Activated CD4-positive, alpha-beta T cell treated with anti-CD3 and anti-CD28 coated beads, Interleukin-2, amount 50 U/mL, for 48 hours (primary cell): Measurements from ENCODE around the gene TSEN54.
"Not testable (repeated sequence)": the region's sequence is repeated elsewhere in the genome, so short reads cannot be mapped to it uniquely, and the experiment has no call there.

Source experiments
- DNase-seq, 2 experiments: peaks; one replicate each; pipeline ENCODE4 v3.0.0-alpha.2; 2020

The TSEN54 gene

DNA sequence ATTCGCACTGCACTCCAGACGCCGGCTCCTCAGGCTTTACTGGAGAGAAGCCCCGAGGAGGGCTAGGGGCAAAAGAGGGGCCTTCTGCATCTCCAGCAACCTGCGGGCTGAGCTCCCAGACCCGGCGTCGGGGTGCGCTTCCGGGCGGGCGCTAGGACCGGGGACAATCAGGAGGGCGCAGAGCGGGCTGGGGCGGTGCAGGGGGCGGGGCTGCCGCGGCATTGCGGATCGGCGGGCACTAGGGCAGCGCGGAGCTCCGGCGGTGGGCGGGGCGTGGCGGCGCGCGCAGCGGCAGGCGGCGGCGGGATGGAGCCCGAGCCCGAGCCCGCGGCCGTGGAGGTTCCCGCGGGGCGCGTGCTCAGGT lies at the start of gene TSEN54:
Gene TSEN54 (plus strand): TSS at position 274 of the 364 bp plus-strand sequence. CDS start 33 bp downstream, at position 307.
- DNase-seq = peak; percentile 96 to 97

DNA sequence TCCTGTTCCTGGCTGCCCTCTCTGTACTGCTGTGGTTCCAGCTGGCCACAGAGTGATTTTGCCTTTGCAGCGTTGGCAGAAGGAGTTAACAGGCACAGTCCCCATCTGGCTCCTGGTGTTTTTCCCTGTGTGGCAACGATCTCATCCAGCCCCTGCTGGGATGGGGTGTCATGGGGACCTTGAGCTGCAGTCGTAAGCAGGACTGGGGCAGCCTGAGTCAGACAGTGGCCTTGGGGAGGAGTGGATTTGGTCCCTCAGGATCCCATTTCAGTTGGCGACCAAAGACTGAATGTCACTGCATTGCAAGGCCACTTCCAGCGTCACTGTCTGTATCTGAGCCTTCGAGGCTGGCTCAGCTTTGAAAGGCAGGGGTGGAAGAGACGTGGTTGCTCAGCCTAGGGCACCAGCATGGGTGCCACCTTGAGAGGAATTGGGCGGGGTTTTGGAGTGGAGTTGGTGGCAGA lies 48.0 kb upstream of the TSEN54 start:
- no peak for DNase-seq

DNA sequence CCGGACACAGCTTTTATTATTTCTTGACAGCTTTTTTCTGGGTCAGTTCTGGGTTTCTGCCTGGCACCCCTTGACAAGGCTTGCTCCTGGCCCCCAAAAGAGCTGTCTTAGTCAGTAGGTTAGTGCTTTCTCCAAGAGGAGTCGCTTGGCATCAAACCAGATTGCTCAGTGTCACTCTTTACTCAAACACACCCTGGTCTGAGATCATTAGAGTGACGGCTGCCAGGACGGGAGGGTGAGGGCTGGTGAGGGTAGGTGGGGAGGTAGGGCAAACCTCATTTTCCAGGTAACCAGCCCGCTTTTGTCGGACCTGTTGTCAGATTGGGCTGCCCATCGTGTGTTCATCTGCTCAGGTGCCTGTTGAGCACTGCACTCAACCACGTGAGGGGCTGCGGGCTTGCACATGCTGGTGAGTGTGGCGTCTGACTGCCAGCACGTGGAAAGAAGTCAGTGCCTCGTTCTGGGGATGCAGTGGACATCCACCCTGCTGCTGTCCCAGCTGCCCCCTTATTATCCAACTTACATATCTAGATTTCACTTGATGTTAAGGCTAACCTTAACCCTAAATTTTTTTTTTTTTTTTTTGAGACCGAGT lies 47.5 kb upstream of the TSEN54 start:
- no peak for DNase-seq

DNA sequence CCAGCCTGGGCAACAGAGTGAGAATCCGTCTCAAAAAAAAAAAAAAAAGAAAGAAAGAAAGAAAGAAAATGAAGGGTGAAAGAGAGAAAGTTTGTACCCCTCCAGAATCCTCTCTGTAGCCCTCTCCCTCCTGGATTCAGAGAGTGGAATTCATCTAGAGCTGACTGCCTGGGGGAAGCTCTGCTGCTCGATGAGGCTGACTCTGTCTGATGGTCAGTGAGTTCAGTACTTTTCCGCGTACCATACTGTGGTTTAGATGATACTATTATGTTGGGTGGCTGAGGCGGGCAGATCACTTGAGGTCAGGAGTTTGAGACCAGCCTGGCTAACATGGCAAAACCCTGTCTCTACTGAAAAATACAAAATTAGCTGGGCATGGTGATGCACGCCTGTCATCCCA lies 45.1 kb upstream of the TSEN54 start:
- DNase-seq = no peak

DNA sequence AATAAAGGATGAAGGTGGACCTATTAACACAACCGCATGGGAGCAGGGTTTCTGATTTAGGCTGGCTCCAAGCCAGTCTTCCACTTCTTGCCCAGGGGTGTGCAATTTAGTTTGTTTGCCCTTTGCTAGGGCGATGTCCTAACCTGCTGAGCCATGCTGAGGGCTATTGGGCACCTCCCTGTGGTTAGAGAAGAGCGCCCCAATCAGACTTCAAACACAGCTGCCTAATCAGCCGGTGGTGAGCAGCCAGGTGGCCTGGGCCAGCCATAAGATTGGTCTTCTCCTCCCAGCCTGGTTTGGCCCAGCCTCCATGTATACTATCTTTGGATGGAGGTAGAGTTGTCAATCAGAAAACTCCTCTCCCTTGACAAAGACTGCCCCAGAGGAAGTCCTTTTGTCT lies 44.2 kb upstream of the TSEN54 start:
- no peak for DNase-seq

DNA sequence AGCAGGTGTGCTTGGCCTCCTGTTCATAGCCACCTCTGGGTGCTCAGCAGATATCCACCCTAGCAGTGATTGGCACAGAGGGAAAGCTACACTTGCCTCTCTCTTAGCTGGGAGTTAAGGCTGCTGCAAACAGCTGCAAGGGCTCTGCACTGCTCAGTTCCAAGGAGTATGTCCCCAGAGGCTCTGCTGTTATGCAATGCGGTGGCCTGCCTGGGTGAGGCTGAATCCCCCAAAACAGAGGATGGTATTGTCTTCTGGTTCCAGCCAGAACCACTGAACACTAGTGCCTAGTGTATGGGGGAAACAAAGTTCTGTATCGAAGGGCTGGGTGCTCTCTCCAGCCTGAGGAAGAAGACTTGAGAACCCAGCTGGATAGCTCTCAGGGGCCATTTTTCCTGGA lies 43.1 kb upstream of the TSEN54 start:
- no peak for DNase-seq

DNA sequence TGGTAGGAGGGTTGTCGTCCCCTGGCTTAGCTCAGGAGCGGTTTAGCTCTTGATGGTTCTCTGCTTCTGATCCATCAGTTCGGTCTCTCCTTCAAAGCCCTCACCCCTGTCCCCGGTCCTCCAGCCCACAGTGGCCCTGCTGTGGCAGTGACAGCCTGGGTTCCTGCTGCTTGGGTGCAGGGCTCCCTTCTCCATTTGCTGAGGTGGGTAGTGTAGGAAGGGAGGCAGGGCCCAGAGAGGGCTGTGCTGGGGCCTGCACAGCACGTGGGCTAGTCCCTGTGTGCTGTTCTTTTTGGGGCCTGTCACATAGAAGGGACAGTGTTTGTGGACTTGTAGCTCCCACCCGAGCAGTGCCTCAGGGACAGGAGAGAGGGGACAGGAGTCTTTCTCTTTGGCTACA lies 41.6 kb upstream of the TSEN54 start:
- no peak for DNase-seq

DNA sequence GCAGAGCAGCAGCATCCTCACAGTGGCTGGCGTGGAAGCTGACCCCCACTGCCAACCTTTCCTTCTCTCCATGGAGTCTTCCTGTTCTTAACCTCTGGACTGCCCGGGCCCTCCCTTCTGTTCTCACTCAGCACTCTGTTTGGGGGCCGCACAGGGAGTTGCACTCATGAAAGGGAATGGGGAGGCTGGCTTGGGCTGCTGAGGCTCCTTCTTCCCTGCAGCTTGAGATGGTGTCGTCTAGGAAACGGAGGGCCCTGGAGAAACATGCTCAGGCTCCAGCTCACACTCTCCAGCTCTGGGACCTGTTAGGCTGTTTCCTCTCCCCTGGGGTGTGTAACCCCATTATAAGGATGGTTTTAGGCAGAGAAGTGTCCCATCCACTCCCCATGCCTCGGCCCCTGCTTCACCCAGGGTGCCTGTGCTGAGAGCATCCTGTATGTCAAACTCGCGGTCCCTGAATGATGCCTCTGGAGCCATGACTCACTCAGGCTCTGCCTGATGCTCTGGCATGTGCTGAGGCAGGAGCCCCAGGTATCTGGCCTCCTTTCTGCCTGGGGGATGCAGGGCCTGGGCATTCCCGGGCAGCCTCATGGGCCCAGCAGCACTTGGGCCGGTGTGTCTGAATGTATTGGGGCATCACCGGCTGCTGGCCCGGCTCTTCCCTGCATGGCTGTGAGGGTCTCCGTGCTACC lies 41.0 kb upstream of the TSEN54 start:
- DNase-seq = no peak

DNA sequence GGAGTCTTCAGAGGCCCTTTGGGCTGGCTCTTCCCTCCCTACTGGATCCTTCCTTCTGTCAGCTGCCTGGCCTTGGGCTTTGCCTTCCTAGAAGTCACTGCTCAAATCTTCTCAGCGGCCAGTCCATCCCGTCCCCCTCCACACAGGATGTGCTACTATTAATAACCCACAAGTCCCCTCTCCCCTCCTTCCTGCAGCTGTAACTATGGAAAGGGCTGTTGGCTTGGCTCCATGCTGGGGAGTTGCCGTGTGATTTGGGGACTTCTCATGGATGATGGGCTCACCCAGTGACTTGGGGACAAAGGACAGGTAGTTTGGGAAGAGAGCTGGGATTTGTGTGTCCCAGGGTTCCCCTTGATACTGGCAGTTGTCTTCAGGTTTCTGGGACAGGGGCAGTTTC lies 40.5 kb upstream of the TSEN54 start:
- DNase-seq = no peak

DNA sequence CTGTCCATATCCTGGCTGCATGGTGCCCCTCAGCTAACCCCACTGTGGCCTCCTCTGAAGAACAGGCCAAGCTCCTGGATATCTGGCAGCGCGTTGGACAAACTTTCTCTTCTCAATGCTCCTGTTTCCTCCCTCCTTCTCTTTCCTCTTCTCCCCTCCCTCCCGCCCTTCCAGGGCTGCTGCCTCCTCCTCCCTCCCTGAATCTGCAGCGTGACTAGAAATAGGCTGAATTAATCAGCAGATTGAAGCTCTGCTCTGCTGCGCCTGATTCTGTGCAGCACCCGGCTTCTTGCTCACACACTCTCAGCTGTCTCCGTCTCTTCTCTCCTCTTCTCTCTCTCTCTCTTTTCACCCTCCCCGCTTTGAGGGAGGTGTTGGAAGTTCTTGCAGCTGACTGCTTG lies 40.1 kb upstream of the TSEN54 start:
- DNase-seq = no peak

DNA sequence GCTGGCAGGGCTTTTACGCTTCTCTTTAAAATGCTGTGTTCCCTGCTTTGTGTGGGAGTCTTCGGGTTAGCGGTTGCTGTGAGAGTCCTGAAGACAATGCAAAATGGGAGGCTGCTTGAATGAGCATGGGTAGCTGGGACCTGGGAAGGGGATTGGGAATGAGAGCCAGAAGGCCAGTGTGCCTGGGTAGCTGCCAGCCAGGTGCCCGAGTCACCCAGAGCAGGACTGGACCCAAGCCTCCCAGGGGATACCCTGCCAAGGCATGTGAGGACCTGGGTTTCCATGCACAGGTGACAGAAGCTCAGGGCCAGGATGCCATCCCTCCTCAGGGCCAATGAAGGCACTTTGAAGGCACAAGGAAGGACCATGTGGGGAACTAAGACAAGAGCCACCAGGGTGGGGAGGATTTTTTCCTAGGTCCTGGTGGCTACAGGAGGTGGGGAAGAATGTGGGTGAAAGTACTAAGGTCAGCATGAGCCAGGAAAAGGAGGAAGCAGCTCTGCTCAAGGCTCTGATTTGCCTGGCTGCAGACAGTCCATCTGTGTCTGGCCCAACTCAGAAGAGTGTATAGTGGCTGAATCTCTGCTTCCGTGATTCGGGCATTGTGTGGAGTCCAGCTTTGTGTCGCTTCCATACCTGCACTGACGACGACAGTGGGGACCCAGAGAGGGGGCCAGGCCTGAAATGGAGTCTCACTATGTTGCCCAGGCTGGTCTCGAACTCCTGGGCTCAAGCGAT lies 39.4 kb upstream of the TSEN54 start:
- DNase-seq = no peak

DNA sequence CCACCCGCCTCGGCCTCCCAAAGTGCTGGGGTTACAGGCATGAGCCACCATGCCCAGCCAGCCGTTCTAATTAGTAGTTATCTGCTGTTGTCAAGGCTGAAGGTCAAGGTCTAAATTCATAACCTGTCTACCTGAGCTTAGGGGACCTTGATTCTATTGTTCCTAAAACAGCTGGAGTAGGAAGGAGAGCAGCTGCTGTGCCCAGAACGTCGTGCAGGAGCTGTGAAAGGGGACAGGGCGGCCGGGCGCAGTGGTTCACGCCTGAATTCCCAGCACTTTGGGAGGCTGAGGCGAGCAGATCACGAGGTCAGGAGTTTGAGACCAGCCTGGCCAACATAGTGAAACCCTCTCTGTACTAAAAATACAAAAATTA lies 38.9 kb upstream of the TSEN54 start:
- not testable (repeated sequence) for DNase-seq

DNA sequence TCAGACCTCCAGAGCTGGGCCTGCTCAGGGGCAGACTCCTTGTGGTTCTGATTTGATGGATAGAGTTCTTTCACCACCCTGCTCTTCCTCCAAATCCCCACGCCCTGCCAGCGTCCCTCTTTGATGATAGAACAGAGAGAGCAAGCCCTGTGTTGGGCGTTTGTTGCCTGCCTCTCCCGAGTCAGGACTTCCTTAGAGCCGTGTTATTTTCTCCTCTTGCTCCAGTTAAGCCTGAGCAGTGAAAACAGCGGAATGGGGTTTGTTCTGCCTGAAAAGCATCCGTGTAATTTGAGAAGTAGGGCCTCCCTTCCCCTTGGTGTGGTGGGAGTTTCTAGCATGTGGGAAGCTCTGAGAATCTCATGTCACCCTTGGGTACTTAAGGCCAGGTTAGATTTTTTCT lies 37.8 kb upstream of the TSEN54 start:
- DNase-seq = no peak

DNA sequence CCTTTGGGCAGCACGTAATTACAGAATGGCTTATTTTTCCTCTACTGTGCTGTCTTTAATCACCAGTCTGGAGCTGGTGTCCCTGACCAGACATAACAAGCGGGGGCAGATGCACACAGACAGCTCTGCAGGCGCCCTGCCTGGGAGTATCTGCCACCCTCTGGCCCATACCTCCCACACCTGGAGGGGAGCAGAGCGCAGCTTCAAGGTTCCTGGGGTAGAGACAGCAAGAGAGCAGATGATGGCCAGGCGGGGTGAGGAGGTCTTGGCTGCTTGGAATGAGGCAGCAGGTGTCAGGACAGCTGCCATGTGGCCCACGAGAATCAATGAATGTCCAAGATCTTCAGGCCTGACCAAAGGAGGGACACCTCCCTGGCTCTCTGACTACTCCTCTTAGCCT lies 36.0 kb upstream of the TSEN54 start:
- no peak for DNase-seq

DNA sequence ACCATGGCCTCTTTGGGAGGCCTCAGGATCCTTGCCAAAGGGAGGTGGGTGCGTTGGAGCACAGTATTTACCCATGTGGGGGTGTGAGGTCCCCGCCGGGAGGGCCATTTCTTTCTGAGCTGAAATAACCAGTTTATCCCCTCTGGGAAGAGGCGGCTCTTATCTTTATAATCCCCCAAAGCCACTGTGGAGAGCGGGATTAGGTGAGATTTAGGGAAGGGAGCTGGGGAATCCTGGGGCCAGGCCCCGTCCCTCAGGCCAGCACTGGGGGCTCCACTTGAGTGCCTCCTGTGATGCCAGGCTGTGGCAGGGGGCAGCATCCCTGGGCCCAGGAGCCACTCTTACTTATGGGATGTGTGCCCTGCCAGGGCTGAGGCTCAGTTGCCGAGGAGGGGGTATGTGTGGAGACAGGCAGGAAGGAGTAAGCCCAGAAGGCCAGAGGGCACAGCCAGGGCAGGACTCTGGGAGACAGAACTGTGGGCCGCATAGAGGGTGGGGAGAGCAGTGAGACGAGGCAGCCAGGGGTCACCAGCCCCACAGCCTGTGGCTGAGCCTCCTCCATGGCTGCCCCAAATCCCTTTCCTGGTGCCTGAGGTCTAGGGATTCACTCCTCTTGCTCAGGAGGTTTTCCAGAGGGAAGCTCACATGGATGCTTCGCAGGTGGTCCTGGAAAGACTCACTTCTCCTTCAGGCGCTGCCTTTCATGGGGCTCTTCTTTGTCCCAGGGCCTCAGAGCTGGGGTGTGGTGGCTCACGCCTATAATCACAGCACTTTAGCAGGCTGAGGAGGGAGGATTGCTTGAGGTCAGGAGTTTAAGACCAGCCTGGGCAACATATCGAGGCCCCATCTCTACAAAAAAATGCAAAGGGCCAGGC lies 34.9 kb upstream of the TSEN54 start:
- DNase-seq = no peak

DNA sequence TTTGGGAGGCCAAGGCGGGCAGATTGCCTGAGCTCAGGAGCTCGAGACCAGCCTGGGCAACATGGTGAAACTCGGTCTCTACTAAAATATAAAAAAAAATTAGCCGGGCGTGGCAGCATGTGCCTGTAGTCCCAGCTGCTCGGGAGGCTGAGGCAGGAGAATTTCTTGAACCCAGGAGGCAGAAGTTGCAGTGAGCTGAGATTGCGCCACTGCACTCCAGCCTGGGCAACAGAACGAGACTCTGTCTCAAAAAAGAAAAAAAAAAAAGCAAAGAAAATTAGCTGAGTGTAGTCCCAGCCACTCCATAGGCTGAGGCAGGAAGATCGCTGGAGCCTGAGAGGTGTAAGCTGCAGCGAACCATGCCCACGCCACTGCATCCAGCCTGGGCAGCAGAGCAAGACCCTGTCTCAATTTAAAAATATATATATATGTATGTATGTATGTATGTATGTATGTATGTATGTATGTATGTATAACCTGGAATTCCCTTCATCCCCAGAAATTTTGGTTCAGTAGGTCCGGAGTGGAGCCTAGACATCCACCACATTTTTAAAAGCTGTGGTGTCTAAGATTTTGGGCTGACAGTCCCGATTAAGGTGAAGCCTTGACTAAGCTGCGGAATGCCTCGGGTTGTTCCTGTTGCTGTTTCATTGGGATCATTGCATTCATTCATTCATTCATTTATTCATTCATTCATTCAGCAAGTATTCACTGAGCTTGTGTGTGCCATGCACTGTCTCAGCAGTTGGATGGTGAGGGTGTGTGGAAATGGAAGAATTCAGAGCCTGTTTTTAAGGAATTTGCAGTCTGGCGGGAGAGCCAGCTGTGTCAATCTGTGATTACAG lies 34.0 kb upstream of the TSEN54 start:
- DNase-seq = no peak

DNA sequence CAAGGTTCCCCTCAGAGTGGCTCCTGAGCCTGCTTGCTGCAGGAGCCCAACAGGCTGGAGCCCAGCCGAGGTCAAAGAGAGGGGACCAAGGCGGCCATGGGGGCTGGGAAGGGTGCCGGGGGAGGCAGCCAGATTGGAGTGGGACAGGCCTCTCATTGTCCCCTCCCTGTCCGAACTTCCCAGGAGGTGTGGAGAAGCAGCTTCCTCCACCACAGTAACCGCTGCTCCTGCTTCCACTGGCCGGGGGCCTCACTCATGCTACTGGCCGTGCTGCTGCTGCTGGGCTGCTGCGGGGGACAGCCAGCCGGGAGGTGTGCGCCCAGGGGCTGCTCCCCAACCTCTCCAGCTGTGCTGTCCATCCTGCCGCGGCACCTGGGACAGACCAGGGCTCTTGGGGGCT lies 30.6 kb upstream of the TSEN54 start:
- no peak for DNase-seq

DNA sequence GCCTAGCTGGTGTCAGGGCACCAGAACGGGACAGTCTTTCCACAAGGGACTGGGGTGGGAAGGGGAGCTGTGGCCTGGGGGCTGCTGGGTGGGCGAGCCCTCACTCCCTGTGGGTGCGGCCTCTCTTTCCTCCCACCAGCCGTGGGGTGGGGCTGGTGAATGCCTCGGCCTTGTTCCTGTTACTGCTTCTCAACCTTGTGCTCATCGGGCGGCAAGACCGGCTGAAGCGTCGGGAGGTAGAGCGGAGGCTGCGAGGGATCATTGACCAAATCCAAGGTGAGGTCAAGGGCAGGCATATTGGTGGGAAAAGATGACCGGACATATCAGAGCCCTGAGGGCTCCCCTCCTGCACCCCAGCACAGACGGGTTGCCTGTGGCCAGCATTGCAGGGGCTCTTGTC lies 30.2 kb upstream of the TSEN54 start:
- DNase-seq = no peak

DNA sequence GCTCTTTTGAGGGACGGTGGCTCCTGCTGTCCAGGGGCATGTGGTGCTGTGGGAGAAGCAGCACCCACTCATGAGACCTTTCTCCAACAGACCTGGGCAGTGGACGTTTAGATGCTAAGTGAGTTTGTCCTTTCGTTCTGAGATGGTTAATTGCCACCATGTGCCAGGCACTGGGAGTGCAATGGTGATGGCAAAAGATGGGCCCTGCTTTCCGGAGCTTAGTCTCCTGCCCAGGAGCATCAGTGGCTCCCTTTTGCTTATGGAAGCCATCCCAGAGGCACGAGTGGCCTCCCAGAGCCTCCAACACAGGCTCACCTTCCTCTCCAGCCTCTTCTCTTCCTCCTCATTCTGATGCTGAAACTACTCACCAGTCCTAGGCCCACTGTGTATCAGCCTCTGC lies 29.4 kb upstream of the TSEN54 start:
- DNase-seq = no peak

DNA sequence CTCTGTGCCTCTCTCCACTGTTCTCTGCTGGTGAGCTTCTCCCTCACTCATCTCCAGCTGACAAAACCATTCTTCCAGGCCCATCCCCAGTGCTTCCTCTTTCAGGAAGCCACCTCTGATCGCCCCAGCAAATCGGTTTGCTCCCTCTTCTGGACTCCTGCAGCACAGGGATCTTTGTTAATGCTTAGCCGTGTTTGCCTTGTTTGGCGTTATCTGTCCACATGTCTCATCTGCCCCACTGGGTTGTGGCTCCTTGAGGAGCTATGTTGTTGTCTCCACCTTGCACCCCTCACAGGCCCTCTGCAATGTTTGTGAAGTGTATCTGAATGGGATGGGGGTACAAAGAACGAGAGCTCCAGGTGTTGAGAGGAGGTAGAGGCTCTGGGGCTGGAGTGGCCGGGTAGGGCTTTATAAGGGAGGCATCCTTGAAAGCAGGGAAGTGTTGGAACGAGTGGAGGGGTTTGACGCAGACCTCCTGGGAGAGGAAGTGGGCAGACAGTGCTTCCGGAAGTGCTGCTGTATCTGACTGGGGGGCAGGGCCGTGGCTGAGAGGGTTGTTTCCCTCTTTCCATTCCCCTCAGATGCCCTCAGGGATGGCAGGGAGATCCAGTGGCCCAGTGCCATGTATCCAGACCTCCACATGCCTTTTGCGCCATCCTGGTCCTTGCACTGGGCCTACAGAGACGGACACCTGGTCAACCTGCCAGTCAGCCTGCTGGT lies 28.8 kb upstream of the TSEN54 start:
- DNase-seq = peak; percentile 29 to 41

DNA sequence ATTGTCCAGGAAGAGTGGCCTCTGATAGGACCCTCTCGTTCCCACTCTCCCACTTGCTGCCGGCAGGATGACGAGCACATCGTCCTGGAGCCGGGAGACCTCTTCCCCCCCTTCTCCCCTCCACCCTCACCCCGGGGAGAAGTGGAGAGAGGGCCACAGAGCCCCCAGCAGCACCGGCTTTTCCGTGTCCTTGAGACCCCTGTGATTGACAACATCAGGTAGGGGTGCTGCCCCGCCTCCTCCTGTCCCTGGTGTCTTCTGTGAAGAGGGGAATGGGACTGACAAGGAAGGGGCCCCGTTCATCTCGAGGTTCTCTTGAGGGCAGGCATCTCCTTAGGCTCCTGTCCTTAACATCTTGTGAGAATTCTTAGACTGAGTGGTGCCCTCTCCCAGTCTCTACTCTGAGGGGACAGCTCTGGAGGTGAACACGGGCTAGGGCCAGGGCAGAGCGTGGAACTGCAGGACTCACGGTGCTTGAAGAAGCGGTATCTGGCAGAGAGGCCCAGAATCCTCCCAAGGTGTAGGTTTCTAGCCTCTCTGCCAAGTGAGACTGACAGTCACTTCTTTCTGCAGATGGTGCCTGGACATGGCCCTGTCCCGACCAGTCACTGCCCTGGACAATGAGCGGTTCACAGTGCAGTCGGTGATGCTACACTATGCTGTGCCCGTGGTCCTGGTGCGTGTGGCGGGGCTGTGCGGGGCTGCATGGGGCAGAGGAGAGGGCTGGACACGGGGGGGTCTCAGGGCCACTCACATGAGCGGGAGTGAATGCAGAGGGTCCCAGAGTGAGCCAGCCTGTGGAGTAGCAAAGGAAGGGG lies 27.4 kb upstream of the TSEN54 start:
- no peak for DNase-seq
